HG03039 (cell line): ENCODE data around the gene LRRC31.

Experiments
- ATAC-seq: cut with Tn5 transposase; IDR thresholded peaks from one replicate; pipeline ENCODE4 v1.9.1; 2021; ENCODE audit warnings: mild to moderate bottlenecking, moderate library complexity; ENCODE audit not compliant: unreplicated experiment

The LRRC31 gene

DNA sequence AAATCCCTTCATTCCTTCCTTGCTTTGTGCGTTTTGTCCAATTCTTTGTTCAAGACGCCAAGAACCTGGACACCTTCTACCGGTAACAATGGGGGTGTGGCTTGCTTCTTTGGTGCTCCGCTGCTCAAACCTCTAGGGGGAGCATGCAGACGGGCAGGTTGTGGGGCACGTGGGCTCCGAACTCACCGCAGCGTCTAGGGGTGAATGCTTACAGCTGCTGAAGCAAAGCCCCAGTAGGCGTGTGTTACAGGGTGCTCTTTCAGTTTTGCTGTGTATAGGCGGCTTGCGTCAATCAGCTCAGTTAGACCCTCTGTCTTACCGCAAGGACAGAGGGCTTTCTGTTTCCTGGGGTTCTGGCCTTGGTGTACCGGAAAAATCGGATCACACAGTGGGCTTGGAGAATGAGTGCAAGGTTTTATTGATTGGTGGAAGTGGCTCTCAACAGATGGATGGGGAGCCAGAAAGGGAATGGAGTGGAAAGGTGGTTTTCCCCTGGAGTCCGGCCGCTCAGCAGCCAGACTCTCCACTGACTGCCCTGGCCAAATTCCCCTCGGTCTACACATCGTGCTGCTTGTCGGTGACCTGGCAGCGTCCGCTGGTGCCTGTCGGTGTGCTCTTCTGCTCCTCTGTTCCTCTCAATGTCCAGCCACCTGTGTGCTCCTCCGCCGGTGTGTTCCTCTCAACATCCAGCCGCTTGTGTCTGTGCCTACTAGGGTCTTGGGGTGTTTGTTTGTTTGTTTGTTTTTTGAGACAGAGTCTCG lies 55.8 kb downstream of the LRRC31 start:
- peak; percentile 88 for ATAC-seq

DNA sequence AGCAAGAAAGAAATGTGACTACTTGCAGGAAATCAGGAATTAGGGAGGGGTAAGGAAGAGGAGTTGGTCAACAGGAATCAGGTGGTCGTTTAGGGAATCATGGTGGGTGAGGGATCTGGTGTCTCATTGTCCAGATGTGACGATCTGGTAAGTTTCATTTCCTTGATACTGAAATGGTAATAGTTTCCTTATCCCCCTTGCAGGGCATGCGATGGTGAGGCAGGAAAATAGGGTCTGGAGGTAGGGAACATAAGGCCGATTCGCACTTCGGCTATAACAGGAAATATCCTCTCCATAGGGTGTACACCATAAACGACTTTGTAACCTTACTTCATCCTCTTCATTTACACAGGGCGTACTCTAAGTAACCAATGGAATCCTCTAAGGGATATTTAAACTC lies 56.5 kb downstream of the LRRC31 start:
- ATAC-seq = no peak

DNA sequence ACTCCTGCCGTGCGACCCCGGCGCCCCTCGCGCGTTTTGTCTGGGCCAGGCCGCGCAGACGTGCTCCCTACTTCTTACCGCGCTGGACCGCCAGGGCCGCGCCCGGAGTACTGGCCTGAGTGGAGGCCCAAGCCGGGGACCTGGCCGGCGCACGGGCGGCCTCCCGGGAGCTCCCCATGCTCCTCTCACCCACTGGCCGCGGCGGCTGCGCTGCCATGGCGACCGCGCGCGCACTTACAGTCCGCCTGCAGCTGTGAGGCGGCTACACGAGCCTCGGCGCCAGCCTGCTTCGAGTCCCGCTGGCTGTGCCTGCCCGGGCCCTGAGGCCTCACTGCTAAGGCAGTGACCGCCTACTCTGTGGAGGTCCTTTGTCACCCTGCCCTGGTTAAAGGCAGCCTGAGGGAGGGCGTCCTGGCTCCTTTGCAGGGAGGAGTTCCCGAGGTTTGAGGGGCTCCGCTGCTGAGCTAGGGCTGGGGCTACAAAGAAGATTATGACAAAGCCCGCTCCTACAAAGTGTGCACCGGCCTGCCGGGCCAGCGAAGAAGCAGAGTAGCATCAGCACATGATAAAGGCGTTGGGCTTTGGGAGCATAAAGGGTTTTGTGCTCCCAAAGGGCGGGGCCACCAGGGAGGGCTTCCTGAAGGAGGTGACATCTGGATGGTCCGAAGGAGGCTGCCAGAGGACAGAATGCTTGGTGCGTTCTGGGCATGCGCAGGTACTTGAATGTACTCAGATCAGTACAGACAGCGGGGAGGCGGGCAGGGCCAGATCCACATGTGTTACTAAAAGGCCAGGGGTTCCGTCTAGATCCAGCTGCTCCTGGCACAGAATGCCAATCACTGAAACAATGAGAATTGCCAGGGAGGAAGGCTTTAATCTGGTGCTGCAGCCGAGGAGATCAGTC lies 57.2 kb downstream of the LRRC31 start, which contains the start of the genes LRRC34 and LRRIQ4:
LRRC34 (minus strand) TSS at position 573 of the 904 bp plus-strand sequence; CDS start at position 217, 356 bp downstream.
LRRIQ4 (plus strand) TSS at position 539 of the 904 bp plus-strand sequence. CDS start 9,052 bp downstream, outside the sequence.
- ATAC-seq = peak; percentile 62

DNA sequence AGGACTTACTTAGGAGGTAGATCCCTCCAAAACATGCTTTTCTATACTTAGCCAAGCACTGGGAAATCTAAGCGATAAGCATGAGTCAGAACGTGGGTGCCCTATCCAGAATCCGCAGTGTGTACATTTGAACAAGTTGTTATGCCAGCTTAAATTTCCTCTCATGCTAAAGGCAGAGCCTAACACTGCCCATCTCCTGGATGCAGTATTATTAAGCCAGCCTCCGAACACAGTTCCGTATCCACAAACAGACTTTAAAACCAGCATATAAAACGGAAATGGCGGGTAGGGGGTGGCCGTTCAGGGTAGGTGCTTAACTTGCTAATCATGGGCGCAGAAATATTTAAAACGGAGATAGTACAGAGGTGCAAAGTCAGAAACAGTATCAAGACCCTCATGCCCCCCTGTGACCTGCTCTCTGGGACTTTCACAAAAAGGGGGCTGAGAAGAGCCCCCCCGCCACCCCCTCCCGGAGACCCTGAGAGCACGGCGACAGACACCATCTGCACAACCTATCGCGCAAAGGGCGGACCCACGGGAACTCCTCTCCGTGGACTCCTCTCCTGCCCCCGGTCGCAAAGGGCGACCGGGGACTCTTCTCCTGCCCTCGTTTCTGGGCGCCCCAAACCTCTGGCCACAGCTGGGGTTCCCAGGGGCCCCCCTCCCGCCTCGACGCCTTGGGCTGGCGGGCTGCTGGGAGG lies 58.0 kb downstream of the LRRC31 start:
- ATAC-seq = peak; percentile 9

DNA sequence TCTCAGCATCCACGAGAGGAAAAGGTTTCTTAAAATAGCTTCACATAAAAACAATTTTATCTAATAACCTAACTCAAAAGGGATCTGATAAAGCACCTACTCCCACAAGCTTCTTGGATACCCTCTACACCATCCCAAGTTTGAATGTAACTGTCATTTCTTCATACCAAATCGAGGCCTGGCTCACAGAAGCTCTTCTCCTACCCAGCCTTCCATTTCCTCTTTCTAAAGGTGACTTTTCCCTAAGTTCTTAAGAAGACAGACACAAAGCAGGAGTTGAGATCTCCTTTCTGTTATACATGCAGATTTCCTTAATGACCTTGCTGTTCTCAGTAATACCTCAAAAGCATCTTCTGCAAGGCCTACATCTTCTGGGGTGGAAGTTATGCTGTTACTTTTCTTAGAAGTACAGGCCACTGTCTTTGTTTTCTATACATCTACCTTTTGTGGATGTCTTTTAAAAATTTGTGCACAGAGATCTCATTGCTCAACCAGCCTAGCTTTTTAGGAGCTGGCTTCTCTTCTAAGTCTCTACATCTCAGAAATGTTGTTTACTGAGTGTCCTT lies 60.4 kb downstream of the LRRC31 start:
- ATAC-seq = no peak

DNA sequence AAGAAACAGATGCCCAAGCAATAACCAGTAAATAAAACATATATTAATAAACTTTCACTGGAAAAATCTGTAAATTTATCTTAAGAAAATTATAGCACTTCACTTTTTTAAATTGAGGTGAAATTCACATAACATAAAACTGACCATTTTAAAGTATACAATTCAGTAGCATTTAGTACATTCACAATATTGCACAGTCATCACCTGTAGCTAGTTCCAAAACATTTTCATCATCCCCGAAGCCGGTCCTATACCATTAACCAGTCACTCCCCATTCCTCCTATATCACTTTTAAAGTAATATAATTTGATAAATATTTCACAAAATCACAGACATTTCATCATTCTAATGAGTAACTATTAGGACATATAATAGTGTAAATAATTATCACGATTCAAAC lies 65.1 kb downstream of the LRRC31 start:
- no peak for ATAC-seq

DNA sequence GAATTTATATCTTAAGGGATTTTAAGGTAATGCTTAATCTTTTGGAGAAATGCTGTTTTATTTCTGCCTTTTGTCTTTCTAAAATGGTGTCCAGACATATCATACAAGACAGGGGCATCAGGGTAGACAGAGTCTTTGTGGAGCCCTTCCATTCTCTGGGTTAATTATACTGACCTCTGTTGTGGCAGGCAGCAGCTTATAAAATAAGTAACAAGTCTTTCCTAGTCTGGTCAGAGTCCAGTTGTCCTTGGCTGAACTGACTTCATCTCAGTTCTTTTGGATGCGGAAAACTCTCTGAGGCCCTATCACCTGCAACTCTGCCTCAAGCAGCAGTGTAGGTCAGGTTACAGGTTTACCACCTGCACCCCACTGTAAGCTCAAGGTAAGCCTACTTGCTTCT lies 77.4 kb downstream of the LRRC31 start:
- no peak for ATAC-seq

DNA sequence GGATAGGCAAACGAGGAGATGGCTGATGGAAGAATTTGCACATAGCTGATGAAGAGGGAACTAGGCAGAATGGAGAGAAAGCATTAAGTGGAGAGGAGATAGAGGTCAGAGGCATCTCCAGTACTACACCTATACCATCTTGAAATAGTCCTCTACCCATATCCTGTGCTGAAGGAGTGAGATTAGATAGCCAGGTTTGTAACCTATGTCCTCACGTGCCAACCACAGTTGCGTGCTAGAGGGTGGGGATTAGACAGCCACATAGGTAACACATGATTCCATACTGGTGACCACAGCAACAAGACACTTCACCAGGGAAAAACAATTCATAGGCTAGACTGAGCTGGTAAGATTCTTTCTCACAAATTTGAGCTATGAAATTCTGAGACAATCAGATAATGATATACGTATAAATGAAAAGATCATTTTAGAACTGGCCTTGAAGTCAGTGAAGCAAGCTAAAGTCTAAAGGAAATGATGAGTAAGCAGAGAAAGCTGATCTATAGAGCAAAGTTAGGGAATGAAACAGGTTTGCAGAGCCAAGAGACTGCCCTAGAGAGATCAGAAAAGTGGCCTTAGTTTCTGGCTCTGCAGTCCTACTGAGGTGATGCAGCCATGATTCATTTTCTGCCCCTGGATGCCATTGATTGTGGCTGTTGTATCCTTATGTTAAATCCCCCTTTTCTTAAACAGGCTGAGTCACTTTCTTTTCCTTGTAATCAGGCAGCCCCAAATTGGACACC lies 78.9 kb downstream of the LRRC31 start:
- no peak for ATAC-seq

DNA sequence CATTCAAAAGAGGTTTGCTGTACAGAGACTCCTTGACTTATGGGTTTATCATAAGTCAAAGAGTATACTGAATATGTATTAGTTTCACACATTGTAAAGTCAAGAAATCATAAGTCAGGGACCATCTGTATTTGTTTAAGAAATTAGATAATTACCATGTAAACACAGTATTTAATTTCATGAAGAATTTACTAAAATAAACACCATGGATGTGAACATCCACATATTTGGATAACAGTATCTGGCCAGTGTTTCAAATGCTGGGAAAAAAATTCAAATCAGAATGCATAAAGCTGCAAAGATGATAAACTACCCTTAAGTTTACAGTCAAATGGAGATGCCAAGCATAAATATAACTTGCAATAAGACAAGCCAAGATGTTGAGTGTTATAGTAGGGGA lies 79.5 kb downstream of the LRRC31 start:
- ATAC-seq = no peak
